HG03457 (cell line): ENCODE data around the gene KRT222.

Source experiments
- ATAC-seq: cut with Tn5 transposase; IDR thresholded peaks from one replicate; pipeline ENCODE4 v1.9.1; 2021; ENCODE audit warnings: moderate number of reproducible peaks; ENCODE audit not compliant: unreplicated experiment

The KRT222 gene

GRCh38 chr17:40659911-40660310 is 5.1 kb downstream of the KRT222 start:
- ATAC-seq: no peak

DNA sequence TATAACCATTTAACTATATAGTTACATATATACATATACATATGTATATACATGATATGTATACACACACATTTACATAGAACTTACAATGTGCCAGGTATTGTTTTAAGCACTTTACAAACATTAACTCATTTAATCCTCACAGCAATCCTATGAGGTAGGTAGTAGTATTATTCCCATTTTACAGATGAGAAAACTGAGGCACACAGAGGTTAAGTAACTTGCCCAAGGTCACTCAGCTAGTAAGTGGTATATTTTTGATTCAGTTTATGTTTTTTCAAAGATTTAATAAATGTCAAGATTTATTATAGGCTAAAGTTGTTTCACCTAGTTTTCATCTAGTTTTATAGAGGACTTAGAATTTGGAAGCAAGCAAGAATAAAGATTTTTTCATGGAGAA is 6.6 kb downstream of the KRT222 start:
- ATAC-seq: no peak

DNA sequence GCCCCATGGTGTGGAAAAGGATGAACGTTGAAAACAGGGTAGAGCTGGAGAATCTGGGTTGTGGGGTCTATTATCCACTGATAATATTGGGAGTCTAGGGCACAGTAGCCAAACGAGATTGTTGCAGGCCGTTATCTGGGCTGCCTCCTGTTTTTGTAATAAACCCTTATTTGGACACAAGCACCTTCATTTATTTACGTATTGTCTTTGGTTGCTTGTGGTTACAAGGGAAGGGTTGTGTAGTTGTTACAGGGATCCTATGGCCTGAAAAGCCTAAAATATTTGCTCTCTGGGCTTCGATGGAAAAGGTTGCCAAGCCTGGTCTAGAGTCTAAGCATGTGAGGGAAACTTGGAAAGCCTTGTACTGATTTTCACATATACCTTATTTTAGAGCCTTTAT is 13.0 kb downstream of the KRT222 start:
- ATAC-seq: no peak

DNA sequence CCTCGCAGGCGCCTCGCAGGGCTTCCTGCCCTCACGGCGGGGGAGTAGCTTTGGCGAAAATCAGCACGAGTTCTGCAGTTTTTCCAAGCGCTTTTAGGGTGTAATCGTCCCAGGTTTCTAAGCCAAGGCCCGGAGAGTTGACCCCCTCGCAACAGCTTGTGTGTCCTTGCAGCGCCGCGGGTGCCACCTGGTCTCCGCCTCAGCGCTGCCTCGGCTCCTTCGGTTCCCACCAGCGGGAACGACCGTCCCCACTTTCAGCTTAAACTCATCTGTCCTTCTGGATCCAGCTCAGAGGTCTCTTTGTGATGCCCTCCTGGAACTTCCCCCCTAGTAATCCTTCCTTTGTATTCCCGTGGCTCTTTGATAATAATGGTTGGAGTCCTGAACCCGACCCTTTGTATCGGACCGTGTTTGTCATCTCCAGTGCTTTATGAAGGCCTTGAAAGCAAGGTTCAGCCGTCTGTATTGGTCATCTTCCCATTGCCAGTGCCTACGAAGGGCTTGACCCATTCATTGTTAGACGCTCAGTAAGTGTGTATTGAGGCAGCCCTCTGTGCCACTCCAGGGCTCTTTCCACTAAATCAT is 16.5 kb downstream of the KRT222 start:
- no peak for ATAC-seq

- peak; percentile 46 for ATAC-seq
Observed at GRCh38 chr17:40647624-40648383, 17.2 kb downstream of the KRT222 start, which contains the start of gene SMARCE1. Gene SMARCE1, minus strand, starts transcription at chr17:40647818. Its CDS starts 2,016 bp downstream, at chr17:40645802.

DNA sequence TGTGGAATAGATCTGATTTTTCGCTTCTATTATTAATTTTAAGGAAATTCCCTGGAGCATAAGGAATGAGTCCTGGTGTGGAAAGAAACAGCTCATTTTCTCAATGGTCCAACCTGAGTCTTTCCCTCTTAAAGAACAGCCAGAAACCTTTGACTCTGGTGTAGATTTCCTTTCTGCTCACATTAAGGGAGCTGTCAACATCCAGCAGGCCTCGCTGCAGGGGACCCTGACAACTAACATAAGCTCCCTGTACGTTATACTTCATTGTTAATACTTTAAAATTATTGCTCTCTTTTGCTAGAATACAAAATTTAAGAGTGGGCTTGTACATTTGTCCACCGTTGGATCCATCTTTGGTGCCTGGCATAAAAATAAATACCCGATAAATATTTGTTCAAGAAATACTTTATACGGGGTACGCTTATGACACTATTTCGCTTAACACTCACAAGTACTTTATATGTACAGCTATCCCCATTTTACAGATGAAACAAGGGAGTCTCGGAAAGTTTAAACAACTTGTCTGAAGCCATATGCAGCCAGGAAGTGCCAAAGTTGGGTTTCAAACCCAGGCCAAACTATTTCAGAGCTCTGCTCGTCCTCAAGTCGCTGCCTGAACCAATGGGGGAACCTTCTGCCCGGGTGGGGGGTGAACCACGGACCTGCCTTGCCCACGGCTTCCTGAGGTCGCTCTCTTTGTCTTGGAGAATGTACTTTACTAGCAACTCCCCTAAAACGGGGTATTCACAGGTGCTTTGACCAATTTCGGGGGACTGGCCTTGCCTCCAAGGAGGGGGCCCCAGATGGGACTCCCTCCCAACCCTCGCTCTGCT is 18.0 kb downstream of the KRT222 start:
- ATAC-seq: no peak

- no peak for ATAC-seq
Observed at GRCh38 chr17:40645943-40646342, 19.0 kb downstream of the KRT222 start.

GRCh38 chr17:40645291-40645690 is 19.7 kb downstream of the KRT222 start:
- no peak for ATAC-seq

DNA sequence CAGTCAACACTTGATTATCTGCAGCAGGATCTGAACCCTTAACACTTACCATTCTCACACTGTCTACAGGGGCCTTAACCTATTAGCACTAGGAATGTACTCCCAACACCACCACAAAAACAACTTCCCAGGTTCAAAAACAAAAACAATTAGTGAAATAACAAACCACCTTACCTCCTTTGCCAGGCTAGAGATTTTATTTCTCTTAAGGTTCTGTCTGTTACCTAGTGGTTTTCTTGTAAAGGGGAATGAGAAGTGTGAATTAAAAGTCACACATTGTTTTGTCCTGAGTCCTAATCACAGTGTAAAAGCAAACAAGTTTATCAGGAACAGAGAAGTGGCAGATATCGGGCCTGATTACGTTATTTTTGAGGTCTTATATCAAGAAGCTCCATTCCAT is 27.0 kb downstream of the KRT222 start:
- ATAC-seq: no peak

- no peak for ATAC-seq
Observed at GRCh38 chr17:40633871-40634270, 31.1 kb downstream of the KRT222 start.

GRCh38 chr17:40632216-40632615 is 32.8 kb downstream of the KRT222 start:
- no peak for ATAC-seq

DNA sequence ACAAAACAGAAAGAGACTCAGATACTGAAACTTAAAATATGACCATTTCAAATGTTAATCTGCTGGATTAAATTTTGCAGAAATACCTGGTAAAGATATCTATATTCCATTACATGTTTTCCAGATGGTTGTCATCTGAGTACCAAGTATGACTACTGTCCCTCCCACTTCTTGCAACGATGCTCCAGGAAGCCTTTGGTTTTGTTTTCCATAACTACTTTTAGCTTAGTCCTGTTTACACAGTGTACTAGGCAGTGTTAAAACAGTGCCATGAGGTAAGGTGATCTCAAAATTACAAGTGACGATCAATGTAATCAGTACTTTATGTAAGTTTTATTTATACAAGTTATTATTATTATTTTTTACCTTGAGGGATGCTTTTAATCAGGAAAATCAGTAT is 35.1 kb downstream of the KRT222 start:
- no peak for ATAC-seq

GRCh38 chr17:40625311-40625710 is 39.7 kb downstream of the KRT222 start:
- no peak for ATAC-seq

DNA sequence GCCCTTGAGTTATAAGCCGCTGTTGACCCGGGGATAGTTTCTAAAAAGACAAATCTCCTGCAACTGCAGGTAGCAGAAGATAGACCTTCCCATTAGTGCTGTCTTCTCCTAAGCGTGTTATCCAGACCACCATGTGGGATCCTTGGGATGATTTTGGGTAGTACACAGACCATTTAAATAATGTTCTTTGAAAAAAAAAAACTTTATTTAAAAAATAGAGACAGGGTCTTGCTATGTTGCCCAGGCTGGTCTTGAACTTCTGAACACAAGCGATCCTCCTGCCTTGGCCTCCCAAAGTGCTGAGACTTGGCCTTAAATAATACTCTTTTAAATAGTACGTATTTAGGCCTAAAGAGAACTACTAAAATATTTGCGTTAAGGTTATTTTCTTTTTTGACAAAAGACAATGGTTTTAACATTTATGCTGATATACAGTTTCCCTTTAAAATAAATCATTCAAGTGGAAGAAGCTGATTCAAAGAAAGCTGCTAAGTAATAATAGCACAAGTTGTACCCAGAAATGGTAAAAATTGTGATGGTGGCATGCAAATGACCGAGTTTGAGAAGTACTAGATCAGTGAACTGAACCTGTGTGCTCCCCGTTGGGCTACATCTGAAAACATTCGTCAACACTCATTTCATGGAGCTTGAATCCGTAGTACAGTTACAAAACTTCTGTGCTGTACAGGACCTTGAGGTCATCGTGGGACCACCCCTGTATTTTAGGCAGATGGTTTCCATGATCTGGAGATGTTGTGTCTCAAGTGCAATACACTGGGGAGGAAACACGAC is 41.4 kb downstream of the KRT222 start:
- ATAC-seq: no peak

- ATAC-seq: no peak
Observed at GRCh38 chr17:40622509-40622928, 42.5 kb downstream of the KRT222 start.

GRCh38 chr17:40621578-40621977 is 43.4 kb downstream of the KRT222 start:
- ATAC-seq: no peak

DNA sequence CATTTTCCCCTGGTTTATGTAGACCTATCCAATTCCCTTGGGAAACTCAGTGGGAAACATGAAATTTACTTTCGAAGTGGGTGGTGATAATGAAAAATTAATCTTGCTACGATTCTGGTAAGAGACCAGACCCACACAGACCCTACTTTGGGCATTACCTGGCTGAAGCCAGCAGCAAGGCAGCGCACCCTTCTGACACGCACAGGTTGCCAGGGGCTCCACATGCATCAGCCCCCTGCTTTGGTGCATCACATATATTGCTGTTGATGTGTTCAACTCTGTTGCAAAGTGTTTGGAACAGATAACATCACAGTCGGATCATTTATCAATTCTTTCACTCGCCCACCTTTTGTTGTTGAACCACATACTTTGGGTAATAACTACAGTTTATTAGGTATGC is 44.0 kb downstream of the KRT222 start:
- ATAC-seq: no peak

DNA sequence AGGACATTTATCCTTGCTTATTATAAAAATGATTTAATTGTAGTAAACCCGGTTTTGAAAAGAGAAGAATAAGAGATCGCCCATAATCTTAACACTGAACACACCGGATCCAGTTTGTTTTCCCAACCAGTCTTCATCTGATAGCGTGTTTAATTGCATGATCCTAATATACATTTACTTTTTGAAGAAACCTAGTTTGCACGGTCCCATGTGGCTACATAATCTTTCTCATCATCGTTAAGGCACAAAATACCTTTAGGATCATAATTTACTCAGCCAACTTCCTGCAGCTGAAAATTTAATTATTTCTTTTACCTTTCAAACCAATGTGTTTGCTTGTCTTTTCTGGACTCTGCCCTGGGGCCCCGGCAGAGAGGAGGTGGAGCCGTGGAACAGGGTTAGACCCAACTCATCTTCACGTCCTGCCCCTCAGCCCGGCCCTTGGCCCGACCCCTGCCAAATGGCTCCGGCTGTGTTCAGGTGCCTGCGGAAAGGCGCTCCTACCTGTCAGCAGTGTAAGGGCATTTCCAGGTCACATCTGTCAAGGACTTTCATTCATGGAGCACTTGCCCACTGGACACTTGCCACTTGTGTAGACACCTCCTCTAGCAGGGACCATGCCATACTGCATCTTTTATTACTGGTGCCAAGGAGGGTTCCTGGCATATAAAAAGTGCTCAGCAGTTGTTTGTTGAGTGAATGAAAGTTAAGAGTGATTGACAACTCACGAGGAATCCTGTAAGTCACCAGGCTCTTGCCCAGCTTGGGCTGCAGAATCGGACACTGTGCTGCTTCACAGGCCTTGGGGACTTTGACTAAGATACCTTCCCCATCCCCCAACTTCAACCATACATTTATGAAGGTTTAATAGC is 46.0 kb downstream of the KRT222 start:
- no peak for ATAC-seq

DNA sequence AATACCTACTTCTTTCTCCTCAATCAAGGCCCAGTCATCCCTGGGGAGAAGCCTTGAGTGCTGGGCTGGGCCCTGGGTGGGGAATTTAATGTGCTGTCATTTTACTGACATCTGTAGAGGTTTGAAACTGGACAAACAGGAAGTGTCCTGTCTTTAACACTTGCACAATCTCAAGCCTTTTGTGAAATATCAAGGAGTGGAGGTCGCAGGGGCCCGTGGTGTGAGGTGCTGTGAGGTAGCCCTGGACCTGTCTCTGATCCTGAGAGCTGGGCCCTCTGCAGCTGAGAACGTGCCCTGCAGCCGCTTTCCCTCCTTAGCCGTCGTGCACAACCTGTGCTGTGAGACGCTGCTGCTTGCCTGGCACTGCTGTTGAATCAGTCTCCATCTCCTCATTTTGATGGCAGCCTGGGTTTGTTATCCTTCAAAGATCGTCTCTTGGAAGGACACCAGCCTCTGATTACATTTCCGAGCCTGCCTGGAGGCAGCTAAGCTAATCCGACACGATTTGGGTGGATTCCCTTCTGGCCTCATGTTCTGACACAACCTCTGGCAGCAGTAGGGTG is 47.2 kb downstream of the KRT222 start:
- no peak for ATAC-seq

GRCh38 chr17:40616592-40616991 is 48.4 kb downstream of the KRT222 start:
- no peak for ATAC-seq
